AG04449 (cell line): ENCODE results near the gene SYMPK.
"Not testable (repeated sequence)": the region's sequence is repeated elsewhere in the genome, so short reads cannot be mapped to it uniquely, and the experiment has no call there.

ENCODE experiments used
- CTCF ChIA-PET: fragments of 350-600 bp; formaldehyde crosslinking; extraction: SDS; loops from one replicate; lab custom pipeline; 2021; ENCODE audit warnings: antibody characterized with exemption; lab: Yijun Ruan, JAX
- POLR2A ChIA-PET: fragments of 400-600, 350-600 bp; formaldehyde crosslinking; extraction: SDS; loops from one replicate; lab custom pipeline; 2020; ENCODE audit warnings: antibody characterized with exemption, inconsistent platforms; lab: Yijun Ruan, JAX
- DNase-seq: peaks from one replicate; pipeline ENCODE4 v3.0.0-alpha.2; 2010; ENCODE audit warnings: low read depth, low spot score
- H3K4me3 ChIP-seq: 2 replicates; pipeline ENCODE4 v1.5.1; 2011; ENCODE audit warnings: low read depth, mild to moderate bottlenecking, control low read depth, low read length
- CTCF ChIP-seq: IDR thresholded peaks from one replicate; pipeline ENCODE4 v1.5.1; 2011; ENCODE audit warnings: mild to moderate bottlenecking, moderate library complexity, low read length, control low read depth, inconsistent platforms; ENCODE audit not compliant: insufficient read depth; ENCODE audit errors: missing control alignments

SYMPK gene

GRCh38 chr19:45873219-45873772, 10.3 kb upstream of the SYMPK start:
- H3K4me3 ChIP-seq = no peak overlapping the region
- no peak for TF ChIP-seq CTCF
- DNase-seq = no peak
- POLR2A ChIA-PET = no interaction called here
- CTCF ChIA-PET = interaction anchor here (1.4 to 7.7 kb wide), 2 partner anchors 8 to 9 kb away, joined by 6 to 62 read pairs; partner anchors contain the start of gene FOXA3

GRCh38 chr19:45872095-45872919, 9.4 kb upstream of the SYMPK start:
- no peak for TF ChIP-seq CTCF
- DNase-seq = no peak
- POLR2A ChIA-PET = no interaction called here
- CTCF ChIA-PET = interaction anchor here (1.4 to 7.7 kb wide), 3 partner anchors 8 to 13 kb away, joined by 5 to 62 read pairs (median 6); partner anchors contain the start of gene FOXA3
- no peak overlapping the region for H3K4me3 ChIP-seq

GRCh38 chr19:45870798-45871197, 7.9 kb upstream of the SYMPK start:
- CTCF ChIA-PET = interaction anchor here (1.0 to 7.7 kb wide), 3 partner anchors 10 to 139 kb away, joined by 3 to 62 read pairs (median 4); no protein-coding TSS in a partner anchor
- no peak for TF ChIP-seq CTCF
- no peak for DNase-seq
- no peak overlapping the region for H3K4me3 ChIP-seq
- POLR2A ChIA-PET = no interaction called here

DNA sequence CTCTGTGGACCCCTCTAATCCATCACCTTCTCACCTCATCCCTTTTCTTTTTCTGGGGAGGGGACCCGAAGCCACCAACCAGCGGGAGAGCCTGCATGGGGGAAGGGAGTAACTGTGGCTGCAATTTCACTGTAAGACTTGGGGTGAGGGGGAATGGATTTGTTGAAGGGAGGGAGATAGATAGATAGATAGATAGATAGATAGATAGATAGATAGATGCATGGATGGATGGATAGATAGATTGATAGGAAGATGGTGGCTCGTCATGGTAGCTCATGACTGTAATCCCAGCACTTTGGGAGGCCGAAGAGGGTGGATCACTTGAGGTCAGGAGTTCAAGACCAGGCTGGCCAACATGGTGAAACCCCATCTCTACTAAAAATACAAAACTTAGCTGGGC, 4.3 kb upstream of the SYMPK start:
- CTCF ChIA-PET = interaction anchor here (7.7 kb wide), 1 partner anchor 14 kb away, joined by 62 read pairs; no protein-coding TSS in a partner anchor
- POLR2A ChIA-PET = interaction anchor here (0.5 kb wide), 1 partner anchor 168 kb away, joined by 4 read pairs; no protein-coding TSS in a partner anchor
- not testable (repeated sequence) for DNase-seq, H3K4me3 ChIP-seq

DNA sequence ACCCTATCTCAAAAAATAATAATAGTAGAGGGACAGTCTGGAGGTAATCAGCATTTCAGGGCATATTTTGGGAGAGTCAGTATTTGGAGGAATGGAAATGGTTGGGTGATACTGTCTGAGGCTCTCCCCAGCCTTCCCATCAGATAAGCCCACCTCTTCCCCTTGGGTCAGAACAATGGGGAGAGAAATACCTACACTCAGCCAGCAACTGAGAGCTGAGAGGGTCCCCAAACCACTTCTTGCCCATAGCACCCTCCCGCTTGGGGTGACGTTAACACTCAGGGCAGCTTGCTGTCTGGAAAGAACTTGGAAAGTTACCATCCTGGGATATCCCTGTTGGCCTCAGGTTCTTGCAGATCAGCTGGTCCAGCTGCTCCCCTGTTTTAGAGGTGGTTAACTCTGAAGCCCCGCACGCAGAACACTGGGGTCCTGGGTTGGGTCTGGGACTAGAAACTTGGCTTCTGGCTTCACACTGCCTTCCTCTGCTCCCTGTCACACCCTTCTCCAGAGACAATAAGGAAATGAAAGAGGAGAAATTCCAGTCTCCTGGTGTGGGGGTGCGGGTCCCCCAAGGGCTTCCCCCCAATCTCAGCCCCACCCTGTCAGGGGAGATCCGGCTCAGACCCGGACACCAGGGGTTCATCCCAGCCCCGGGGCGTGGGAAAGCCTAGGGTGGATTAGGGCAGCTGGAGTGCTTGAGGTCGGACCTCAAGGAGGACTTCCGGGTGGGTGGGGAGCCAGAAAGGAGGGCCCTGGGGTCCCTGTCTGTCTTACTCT, 3.6 kb upstream of the SYMPK start:
- DNase-seq = no peak
- no peak overlapping the region for H3K4me3 ChIP-seq
- ChIA-PET POLR2A (no interaction called here), CTCF (interaction anchor here (0.8 to 7.7 kb wide), 2 partner anchors 15 to 49 kb away, joined by 4 to 62 read pairs; no protein-coding TSS in a partner anchor)
- no peak for TF ChIP-seq CTCF

DNA sequence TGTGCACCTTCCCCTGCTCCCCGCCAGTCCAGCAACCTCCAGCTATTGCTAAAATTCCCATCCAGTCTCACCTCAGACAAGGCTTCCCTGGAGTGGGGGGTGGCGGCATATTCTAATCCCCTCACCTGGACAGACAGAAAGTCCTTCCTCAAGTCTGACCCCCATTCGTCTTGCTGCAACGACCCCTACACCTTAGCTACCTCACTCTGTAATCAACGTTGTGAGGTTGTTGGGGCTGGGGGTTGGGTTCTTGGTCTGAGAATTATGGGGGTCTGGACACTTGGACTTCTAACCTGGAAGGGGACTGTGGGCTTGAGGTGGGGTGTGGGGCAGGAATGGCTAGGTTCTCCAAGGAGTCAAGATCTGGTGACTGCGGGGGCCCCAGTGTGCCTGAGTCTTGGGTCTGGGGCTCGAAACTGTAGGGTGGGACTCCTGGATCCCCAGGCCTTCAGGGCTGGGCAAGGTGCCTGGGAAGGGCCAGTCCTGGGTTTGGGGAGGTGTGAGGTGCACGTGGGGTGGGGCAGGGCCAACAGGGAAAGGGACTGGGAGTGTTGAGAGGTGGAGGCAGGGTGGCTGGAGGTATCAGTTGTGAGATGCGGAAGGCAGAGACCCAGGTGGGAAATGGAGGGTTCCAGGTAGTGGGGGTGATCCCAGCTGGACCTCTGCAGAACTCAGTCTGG, 2.5 kb upstream of the SYMPK start:
- ChIA-PET POLR2A (no interaction called here), CTCF (interaction anchor here (4.9 to 7.7 kb wide), 2 partner anchors 16 to 17 kb away, joined by 62 to 67 read pairs; partner anchors contain the start of gene IRF2BP1)
- H3K4me3 ChIP-seq = no peak overlapping the region
- no peak for TF ChIP-seq CTCF
- DNase-seq = no peak
